K562 (cell line): ENCODE measurements around the gene NODAL. TPM values are rescaled to one million over a fixed set of nuclear protein-coding genes. Genes with fewer than 3 reads are reported as not detected.

Experiments used
- ATAC-seq: fragments of 200-7000 bp; cut with Tn5 transposase; 3 replicates; pipeline ENCODE4 v1.9.1; 2020; ENCODE audit warnings: moderate library complexity
- BruUV-seq: library from RNA; stranded (reverse); fragments of 400-500 nt; replicated peaks from 2 replicates; lab custom pipeline; 2021; lab: Mats Ljungman, UMichigan
- CTCF ChIA-PET: fragments of 300-600 bp; formaldehyde crosslinking; extraction: SDS; loops from one replicate; lab custom pipeline; 2021; ENCODE audit warnings: low intra/inter-chr PET ratio; lab: Yijun Ruan, JAX
- POLR2A ChIA-PET: fragments of 300-600, 350-650 bp; sonication (Branson Sonifier 250); formaldehyde crosslinking; extraction: SDS; loops from one replicate; lab custom pipeline; 2021; ENCODE audit warnings: antibody characterized with exemption, inconsistent platforms; lab: Yijun Ruan, JAX
- DNase-seq, 4 experiments: peaks; one replicate each; pipeline versions ENCODE4 v3.0.0 to v3.0.0-alpha.2; 2011 to 2018; ENCODE audit warnings: low spot score in 3 of 4, mixed read lengths in 3 of 4; ENCODE audit errors: extremely low read depth in 1 of 4
- FAIRE-seq: peaks from 2 replicates; lab custom pipeline; 2011; peaks lifted over from hg19 to GRCh38; lab: Jason Lieb, UNC
- H2AFZ ChIP-seq: 2 replicates; pipeline ENCODE4 v1.6.0; 2011; ENCODE audit warnings: low read depth, low read length, control low read depth, inconsistent platforms
- H3K27ac ChIP-seq: fragments of 200-600 bp; 3 replicates; pipeline ENCODE4 v1.8.0; 2011; ENCODE audit warnings: low read depth, mild to moderate bottlenecking, control low read depth, inconsistent platforms, low read length, moderate library complexity, mixed read lengths; ENCODE audit errors: extremely low read depth
- H3K27me3 ChIP-seq, 2 experiments: fragments of 300-600 bp in 1 of 2; 2 replicates in 1 of 2; 3 replicates in 1 of 2; pipeline versions ENCODE4 v1.6.0 to v1.8.0; 2011; ENCODE audit warnings: inconsistent platforms in 2 of 2, low read length in 2 of 2, mild to moderate bottlenecking in 1 of 2, mixed read lengths in 1 of 2, moderate library complexity in 1 of 2; ENCODE audit not compliant: control insufficient read depth in 2 of 2, insufficient read depth in 2 of 2
- H3K36me3 ChIP-seq: fragments of 300-600 bp; 3 replicates; pipeline ENCODE4 v1.8.0; 2011; ENCODE audit warnings: mild to moderate bottlenecking, low read length, inconsistent platforms; ENCODE audit not compliant: control insufficient read depth, insufficient read depth
- H3K4me1 ChIP-seq, 2 experiments: fragments of 200-600 bp in 1 of 2; replicated peaks in 1 of 2; 2 replicates in 1 of 2; 3 replicates in 1 of 2; pipeline versions ENCODE4 v1.5.1 to v1.8.0; 2011; ENCODE audit warnings: inconsistent platforms in 2 of 2, low read length in 2 of 2, mild to moderate bottlenecking in 1 of 2, mixed read lengths in 1 of 2, moderate library complexity in 1 of 2; ENCODE audit not compliant: control insufficient read depth in 2 of 2, insufficient read depth in 2 of 2
- H3K4me2 ChIP-seq: 2 replicates; pipeline ENCODE4 v1.6.1; 2011; ENCODE audit warnings: low read length, control low read depth, inconsistent platforms, mixed read lengths; ENCODE audit not compliant: insufficient read depth
- H3K4me3 ChIP-seq: fragments of 200-600 bp; sonication (generic), shearing (Covaris generic); 2 replicates; pipeline ENCODE4 v1.5.1; 2016; ENCODE audit warnings: control low read depth, inconsistent platforms
- H3K79me2 ChIP-seq: fragments of 200-600 bp; 3 replicates; pipeline ENCODE4 v1.8.0; 2011; ENCODE audit warnings: low read length, inconsistent platforms; ENCODE audit not compliant: control insufficient read depth, insufficient read depth
- H3K9ac ChIP-seq, 2 experiments: 2 replicates each; pipeline versions ENCODE4 v1.6.0 to v1.6.1; 2011; ENCODE audit warnings: low read depth in 2 of 2, low read length in 2 of 2, control low read depth in 1 of 2, inconsistent platforms in 1 of 2, mild to moderate bottlenecking in 1 of 2, mixed read lengths in 1 of 2; ENCODE audit not compliant: insufficient read depth in 1 of 2
- H3K9me1 ChIP-seq: one replicate; pipeline ENCODE4 v1.6.0; 2011; ENCODE audit warnings: inconsistent platforms, mild to moderate bottlenecking, low read length, moderate library complexity; ENCODE audit not compliant: control insufficient read depth, insufficient read depth
- H3K9me3 ChIP-seq: replicated peaks from 2 replicates; pipeline ENCODE4 v1.5.1; 2011; ENCODE audit warnings: low read depth, low read length, inconsistent platforms; ENCODE audit not compliant: control insufficient read depth, insufficient read depth
- H4K20me1 ChIP-seq: replicated peaks from 2 replicates; pipeline ENCODE4 v1.6.1; 2011; ENCODE audit warnings: low read length, inconsistent platforms, mixed read lengths; ENCODE audit not compliant: control insufficient read depth, insufficient read depth
- ETV1 ChIP-seq: fragments of 450-650 bp; conservative IDR thresholded peaks from 2 replicates; pipeline ENCODE4 v1.6.1; 2016; ENCODE audit warnings: missing genetic modification characterization, control low read depth, low read depth, missing compliant biosample characterization
- MED1 ChIP-seq: sonication (generic); formaldehyde crosslinking; IDR thresholded peaks from 2 replicates; pipeline ENCODE4 v1.8.1; 2023; ENCODE audit warnings: missing genetic modification reagents, borderline replicate concordance
- MEIS2 ChIP-seq: fragments of 450-650 bp; IDR thresholded peaks from 2 replicates; pipeline ENCODE4 v1.6.1; 2014; ENCODE audit warnings: mild to moderate bottlenecking; ENCODE audit not compliant: partially characterized antibody
- PHB ChIP-seq: fragments of 250-450 bp; sonication (Bioruptor Pico); IDR thresholded peaks from 2 replicates; pipeline ENCODE4 v1.5.0; 2021
- ZNF224 ChIP-seq: sonication (generic); formaldehyde crosslinking; IDR thresholded peaks from 2 replicates; pipeline ENCODE4 v1.8.0; 2022; ENCODE audit warnings: mild to moderate bottlenecking, missing genetic modification reagents
- ZNF354B ChIP-seq: fragments of 250-450 bp; sonication (Bioruptor Pico); IDR thresholded peaks from 2 replicates; pipeline ENCODE4 v1.4.0; 2020
- WGBS: fragments of 100-300 bp; shearing (Covaris generic); methylation state at CpG from one replicate; pipeline ENCODE4 v1.1.6; 2016; ENCODE audit warnings: low coverage, mixed read lengths; ENCODE audit not compliant: insufficient coverage; ENCODE audit errors: missing lambda C conversion rate; 5-methylcytosine and 5-hydroxymethylcytosine counted together
- in situ Hi-C: fragments of 300-500 bp; cut with MboI; formaldehyde crosslinking; loops from 4 replicates; pipeline ENCODE4 v1.15.0; 2018; ENCODE audit warnings: inconsistent platforms, mixed read lengths
- intact Hi-C: fragments of 100-400 bp; cut with micrococcal nuclease; formaldehyde crosslinking; loops from 2 replicates; pipeline ENCODE4 v1.14.2; 2022
- polyA plus RNA-seq, 8 experiments: library from polyadenylated mRNA; depleted of rRNA in 4 of 8; stranded (reverse) in 5 of 8; unstranded in 3 of 8; fragments of >200 nt; fragmentation: Nextera tagmentation in 2 of 8; fragmentation: Illumina TruSeq in 1 of 8; extraction: Ambion mirVana in 2 of 8; extraction: Trizol in 1 of 8; gene quantifications; 2 replicates each; pipeline versions ENCODE4 v1.2.1 to v1.2.3, GENCODE V29; 2011 to 2014; ENCODE audit warnings: inconsistent platforms in 1 of 8, missing spikeins in 1 of 8
- total RNA-seq, 7 experiments: library from RNA; depleted of rRNA in 6 of 7; stranded (reverse); fragments of >200 nt in 6 of 7; fragmentation: Illumina TruSeq in 2 of 7; extraction: Trizol in 2 of 7; gene quantifications; 2 replicates each; pipeline versions ENCODE4 v1.2.1 to v1.2.3, GENCODE V29; 2011 to 2021; ENCODE audit warnings: low replicate concordance in 1 of 7
- TF ChIP-seq, protein P1 (sequence below), 2 experiments: fragments of 450-650 bp; IDR thresholded peaks; 2 replicates each; pipeline ENCODE4 v1.6.1; 2018; ENCODE audit warnings: mild to moderate bottlenecking in 2 of 2, low read depth in 1 of 2; ENCODE audit not compliant: partially characterized antibody in 2 of 2
- TF ChIP-seq, protein P2 (sequence below): IDR thresholded peaks from 3 replicates; pipeline ENCODE4 v1.6.1; 2011; ENCODE audit warnings: borderline replicate concordance, mild to moderate bottlenecking; ENCODE audit not compliant: insufficient read length, insufficient read depth

NODAL gene
- total and polyA plus RNA-seq, 9 of the 15 experiments (the other 6 are each of a cell fraction or from before 2014, with no cell fraction given), result not detected

DNA sequence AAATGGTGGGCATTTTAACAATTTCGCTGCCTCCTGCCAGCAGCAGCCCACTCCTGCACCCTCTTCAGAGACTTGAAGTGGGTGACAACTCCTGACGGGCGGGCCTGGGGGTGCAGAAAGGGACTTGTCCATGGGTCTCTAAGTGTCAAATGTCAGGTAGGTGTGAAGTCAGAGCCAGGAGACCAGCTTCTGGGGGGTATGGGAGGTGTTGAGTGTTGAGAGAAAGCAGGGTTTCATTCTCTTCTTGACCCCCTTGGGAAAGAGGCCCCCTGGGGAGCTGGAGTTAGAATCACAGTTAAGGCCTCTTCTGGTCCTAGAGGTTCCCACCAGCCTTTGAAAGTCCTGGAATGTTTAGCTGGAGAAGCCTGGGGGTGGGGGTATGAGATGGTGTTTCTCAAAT lies 25.5 kb upstream of the NODAL start:
- BruUV-seq, result no TSS peak
- intact Hi-C loops, result no loop called here
- ATAC-seq, result no peak
- TF ChIP-seq ZNF224 (CRISPR knock-in tag) (no peak), MEIS2 (no peak), MED1 (CRISPR knock-in tag) (no peak), ETV1 (no peak), ZNF354B (CRISPR knock-in tag) (no peak), PHB (CRISPR knock-in tag) (no peak)
- TF ChIP-seq, protein P1, sequence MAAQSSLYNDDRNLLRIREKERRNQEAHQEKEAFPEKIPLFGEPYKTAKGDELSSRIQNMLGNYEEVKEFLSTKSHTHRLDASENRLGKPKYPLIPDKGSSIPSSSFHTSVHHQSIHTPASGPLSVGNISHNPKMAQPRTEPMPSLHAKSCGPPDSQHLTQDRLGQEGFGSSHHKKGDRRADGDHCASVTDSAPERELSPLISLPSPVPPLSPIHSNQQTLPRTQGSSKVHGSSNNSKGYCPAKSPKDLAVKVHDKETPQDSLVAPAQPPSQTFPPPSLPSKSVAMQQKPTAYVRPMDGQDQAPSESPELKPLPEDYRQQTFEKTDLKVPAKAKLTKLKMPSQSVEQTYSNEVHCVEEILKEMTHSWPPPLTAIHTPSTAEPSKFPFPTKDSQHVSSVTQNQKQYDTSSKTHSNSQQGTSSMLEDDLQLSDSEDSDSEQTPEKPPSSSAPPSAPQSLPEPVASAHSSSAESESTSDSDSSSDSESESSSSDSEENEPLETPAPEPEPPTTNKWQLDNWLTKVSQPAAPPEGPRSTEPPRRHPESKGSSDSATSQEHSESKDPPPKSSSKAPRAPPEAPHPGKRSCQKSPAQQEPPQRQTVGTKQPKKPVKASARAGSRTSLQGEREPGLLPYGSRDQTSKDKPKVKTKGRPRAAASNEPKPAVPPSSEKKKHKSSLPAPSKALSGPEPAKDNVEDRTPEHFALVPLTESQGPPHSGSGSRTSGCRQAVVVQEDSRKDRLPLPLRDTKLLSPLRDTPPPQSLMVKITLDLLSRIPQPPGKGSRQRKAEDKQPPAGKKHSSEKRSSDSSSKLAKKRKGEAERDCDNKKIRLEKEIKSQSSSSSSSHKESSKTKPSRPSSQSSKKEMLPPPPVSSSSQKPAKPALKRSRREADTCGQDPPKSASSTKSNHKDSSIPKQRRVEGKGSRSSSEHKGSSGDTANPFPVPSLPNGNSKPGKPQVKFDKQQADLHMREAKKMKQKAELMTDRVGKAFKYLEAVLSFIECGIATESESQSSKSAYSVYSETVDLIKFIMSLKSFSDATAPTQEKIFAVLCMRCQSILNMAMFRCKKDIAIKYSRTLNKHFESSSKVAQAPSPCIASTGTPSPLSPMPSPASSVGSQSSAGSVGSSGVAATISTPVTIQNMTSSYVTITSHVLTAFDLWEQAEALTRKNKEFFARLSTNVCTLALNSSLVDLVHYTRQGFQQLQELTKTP (IDR thresholded peaks at IDR 0.05; ENCODE audit: low read depth in 1 of 2, partially characterized antibody in 2 of 2), result no peak
- TF ChIP-seq, protein P2, sequence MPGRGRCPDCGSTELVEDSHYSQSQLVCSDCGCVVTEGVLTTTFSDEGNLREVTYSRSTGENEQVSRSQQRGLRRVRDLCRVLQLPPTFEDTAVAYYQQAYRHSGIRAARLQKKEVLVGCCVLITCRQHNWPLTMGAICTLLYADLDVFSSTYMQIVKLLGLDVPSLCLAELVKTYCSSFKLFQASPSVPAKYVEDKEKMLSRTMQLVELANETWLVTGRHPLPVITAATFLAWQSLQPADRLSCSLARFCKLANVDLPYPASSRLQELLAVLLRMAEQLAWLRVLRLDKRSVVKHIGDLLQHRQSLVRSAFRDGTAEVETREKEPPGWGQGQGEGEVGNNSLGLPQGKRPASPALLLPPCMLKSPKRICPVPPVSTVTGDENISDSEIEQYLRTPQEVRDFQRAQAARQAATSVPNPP, result no peak

More for the DNA sequence above, 25.5 kb upstream of the NODAL start:
- H4K20me1 ChIP-seq, result 0 out of 2 replicates have a peak, but pooled peaks cover 7% of the 10 kb centered on the region
- no peaks in the 10 kb centered on the region for H3K9me1 ChIP-seq
- 0% methylated on average over 3 of the region's 3 CpGs for WGBS
- no peaks in the 10 kb centered on the region for H3K79me2 ChIP-seq
- no peak overlapping the region for H3K4me3 ChIP-seq
- POLR2A ChIA-PET, result interaction anchor here (2.2 kb wide), 1 partner anchor 10 kb away, joined by 5 read pairs; no protein-coding TSS in a partner anchor
- FAIRE-seq (no peak), DNase-seq (no peak)
- H3K27ac ChIP-seq, result no peak overlapping the region
- no peak overlapping the region for H2AFZ ChIP-seq
- H3K9me3 ChIP-seq, result no peaks in the 10 kb centered on the region
- in situ Hi-C loops, result loop anchor here (10.0 kb wide), 1 partner anchor 418 kb away; the partner anchor contains the start of gene PCBD1
- H3K4me2 ChIP-seq, result no peak overlapping the region
- peaks cover 52 to 68% of the 10 kb centered on the region in 2 experiments for H3K27me3 ChIP-seq
- CTCF ChIA-PET, result interaction anchor here (0.6 kb wide), 1 partner anchor 14 kb away, joined by 5 read pairs; no protein-coding TSS in a partner anchor
- H3K4me1 ChIP-seq, result peaks cover 0 to 4% of the 10 kb centered on the region in 2 experiments; a peak in 1 of 5 replicates
- H3K9ac ChIP-seq, result no peak overlapping the region
- H3K36me3 ChIP-seq, result no peaks in the 10 kb centered on the region; the same call in 2 of the 3 replicates
